HK-2 (cell line): ENCODE measurements around the gene RGS6.

Experiments
- DNase-seq: peaks from one replicate; pipeline ENCODE4 v3.0.0-alpha.2; 2018; ENCODE audit not compliant: unreplicated experiment

Gene RGS6

DNA sequence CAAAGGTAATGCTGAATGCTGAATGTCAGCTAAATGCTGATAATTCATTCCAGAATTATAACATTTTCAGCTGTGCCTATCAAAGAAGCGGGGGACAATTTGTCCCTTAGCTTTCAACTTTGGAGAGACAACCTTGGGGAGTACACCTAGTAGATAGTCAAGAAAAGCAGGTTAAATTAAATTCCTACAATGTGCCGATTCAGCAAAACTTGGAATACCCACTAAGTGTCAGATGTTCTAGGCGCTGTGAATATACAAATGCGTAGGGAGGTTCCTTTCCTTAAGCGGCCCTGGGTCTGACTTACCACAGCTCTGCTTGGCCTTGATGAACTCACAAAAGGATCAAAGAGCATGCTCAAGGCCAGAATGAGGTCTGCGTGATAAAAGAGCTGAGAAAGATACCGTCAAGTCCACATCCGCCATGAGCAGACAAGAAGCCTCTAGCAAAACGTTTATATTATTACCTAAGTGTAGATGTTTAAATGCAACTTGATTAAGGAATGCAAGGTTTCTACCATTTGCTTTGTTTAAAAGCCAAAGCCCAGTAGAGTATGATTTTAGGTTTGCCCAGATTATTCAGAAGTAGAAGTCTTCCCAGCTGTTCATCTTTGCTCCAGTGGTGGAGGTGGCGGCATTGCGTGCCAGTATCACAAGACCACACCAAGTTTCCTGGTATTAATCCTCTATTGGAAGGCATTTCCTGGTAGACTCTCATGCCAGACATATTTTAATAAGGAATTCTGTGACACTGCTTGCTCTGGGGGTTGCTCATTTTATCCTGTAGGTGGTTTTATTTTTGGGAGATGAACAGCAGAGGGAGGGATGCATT lies 593.1 kb downstream of the RGS6 start:
- no peak for DNase-seq

DNA sequence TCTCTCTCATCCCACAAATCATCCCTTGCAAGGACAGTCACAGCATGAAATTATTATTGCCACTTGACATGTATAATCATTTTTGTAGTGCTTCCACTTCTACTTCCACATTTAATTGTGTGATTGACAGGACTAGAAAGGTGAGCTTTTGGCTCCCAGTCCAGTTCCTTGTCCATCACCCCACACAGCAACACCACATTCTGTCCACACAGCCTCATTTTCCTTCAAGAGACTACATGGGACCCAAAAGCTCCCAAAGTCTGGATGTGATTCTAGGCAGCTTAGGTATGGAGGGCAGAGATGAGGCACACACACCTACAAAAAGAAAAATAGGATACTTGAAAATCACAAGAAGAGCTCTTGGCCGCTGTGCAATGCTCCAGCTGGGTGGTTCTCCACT lies 595.4 kb downstream of the RGS6 start:
- no peak for DNase-seq

- DNase-seq, result no peak
Observed at GRCh38 chr14:72528059-72528862, 596.0 kb downstream of the RGS6 start.

GRCh38 chr14:72528863-72529175 lies 596.6 kb downstream of the RGS6 start:
- no peak for DNase-seq

- DNase-seq, result no peak
Observed at GRCh38 chr14:72532686-72533454, 600.6 kb downstream of the RGS6 start.

DNA sequence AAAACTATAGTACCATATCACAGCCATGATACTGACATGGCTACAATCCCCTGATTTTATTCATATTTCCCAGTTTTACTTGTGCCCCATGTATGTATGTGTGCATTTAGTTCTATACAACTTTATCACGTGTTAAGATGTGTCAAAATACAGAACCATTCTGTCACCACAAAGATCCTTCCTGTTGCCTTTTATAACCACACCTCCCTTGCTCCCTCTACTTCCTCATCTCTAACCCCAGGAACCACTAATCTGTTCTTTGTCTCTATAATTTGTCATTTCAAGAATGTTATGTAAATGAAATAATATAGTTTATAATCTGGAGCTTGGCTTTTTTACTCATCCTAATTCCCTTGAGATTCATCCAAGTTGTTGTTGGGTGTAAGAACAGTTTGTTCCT lies 603.3 kb downstream of the RGS6 start:
- DNase-seq, result no peak

DNA sequence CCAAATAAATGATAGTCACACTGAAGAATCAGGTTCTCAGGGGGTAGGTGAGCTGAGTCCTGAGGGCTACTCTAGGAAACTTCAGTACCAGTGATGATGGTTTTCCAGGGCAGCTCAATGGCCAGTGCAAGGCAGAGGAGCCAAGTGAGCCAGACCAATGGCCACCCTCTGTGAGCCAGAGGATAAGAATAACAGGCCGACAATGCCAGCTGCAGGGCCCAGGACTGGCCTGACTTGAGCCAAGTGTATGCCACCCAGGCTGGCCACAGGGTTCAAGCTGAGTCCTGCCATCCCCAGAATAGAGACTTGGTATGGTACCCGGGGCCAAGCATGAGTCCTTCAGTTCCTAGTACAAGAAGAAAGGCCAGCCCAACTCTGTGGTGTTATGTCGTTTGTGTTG lies 606.2 kb downstream of the RGS6 start:
- DNase-seq, result no peak

DNA sequence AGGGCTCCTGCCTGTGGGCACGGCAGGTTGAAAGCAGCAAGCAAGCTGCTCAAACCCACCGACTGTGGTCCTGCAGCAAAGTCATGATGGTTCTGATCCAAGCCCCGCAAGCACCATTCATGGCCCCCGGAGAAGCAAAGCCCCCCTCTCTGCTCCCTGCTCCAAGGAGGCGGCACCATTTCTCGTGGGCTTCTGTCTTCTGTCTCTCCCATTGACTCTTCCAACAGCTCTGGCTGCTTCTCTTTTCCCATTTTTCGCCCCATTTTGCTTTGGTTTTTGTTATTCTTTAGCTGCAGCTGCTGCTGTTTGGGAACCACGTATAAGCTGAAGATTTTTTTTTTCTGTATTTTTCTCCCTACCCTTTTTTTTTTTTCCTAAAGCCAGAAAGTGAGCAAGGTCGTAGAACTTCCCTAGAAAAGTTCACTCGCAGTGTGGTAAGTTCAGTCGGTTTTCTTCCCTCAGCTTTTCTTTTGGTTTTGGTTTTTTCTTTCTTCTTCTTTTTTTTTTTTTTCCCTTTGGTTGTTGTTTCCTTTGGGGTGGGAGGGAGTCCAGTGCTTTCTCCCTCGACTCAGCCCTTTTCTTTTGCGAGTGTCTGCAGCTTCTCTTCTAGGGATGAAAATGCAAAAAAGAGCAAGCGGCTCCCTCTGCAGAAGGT lies 607.6 kb downstream of the RGS6 start:
- DNase-seq, result no peak

DNA sequence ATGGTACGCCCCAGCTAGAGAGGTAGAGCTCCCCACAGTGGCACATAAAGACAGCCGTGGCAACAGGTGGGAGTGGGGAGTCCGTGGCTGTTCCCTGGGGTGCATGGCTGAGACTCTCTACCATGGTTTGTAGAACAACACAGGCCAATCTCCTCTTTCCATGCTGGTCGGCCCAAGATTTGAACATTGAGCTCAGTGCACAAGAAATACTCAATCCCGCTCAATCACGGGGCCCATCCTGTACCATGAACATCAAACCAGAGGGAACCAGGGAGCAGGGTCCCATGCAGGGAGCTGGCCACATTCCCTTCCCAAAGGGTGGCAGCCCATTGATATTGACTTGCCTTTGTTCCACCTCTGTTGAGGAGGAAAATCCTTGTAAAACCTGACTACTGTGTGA lies 608.6 kb downstream of the RGS6 start:
- no peak for DNase-seq

DNA sequence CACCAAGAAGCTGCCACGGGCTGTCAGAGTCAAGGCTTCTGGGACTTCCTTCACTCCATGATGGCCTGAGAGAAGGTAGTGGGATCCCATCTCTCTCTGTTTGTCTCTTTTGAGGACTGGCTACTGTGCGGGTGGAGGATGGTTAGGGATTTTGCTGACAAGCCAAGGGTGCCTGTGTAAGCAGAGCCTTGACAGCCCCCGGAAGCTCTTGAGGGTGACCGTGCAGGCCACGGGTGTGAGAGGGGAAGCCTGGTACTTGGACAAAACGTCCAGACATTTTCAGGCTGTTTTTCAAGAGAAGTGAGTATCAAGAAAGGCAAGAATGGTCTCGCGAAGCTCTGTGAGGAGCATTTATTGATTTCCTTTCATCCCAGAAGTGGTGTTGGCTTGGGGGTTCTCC lies 609.3 kb downstream of the RGS6 start:
- no peak for DNase-seq

- DNase-seq, result no peak
Observed at GRCh38 chr14:72543341-72543740, 611.1 kb downstream of the RGS6 start.

GRCh38 chr14:72544615-72545387 lies 612.6 kb downstream of the RGS6 start:
- no peak for DNase-seq

DNA sequence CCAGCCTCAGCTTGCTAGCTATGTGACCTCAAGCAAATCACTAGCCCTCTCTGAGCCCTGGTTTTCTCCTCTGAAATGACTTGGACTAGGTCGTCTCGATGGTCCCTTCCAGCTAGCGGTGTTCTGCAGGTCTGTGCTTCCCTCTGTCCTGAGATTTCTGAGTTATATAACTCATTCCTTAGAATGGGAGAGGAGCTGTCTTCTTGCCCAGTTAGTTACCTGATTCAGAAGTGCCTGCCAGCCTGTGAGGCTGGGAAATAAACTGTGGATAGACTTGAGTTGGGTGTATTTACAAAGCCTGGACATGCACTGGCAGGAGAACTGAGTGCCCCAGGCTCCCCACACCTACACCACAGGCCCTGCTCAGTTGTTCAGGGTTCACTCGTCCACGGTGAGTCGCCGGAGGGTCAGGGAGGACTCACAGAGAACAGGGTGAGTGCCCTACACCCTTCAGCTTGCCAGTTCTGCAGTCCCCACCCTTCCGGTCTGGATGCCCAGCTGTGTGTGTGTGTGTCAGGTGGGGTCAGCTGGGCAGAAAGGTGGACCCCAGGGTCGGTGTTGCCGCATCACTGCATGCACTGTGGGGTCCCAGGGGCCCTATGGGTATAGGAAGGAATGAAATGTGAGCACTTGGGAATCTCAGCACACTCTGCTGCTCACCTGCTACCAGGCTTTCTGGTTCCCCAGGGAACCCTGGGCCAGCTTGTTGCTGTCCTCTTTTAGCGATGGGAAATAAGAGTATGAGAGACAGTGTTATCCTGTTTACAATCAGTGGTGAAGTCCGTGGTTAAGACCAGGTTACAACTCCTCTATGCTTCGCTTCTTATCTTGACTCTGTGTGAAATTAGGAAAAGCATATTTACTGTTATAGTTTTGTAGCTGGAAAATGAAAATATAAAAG lies 613.4 kb downstream of the RGS6 start:
- no peak for DNase-seq

DNA sequence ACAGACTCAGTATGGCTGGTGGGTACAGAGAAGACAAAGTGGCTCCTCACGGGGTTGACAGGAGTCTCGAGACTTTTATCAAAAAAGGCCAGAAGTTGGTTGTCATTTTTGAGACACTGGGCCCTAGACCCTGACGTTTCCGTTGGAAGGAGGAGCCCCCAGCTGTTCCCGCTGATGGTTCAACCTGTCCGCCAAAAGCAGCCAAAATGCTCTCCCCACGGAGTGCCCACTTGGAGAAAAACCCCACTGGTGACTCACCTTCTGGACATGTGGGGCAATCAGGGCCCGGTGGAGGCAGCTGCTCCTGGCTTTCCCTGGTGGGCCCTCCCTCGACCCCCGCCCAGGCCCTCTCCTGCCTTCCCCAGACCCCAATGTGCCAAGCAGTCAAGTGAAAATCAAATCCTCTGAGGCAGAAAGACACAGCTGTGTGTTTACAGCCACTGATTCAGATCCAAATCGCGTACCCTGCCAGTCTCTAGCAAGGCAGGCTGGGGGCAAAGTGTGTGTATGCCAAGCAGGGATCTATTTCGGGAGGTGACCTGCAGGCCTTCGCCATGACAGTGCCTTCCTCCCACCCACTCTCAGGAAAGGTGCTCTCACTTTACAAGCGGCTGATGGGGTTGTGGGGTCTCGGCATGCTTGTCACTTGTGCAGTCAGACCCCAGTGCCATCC lies 614.3 kb downstream of the RGS6 start:
- no peak for DNase-seq

GRCh38 chr14:72547999-72548398 lies 615.8 kb downstream of the RGS6 start:
- no peak for DNase-seq

GRCh38 chr14:72549026-72549425 lies 616.8 kb downstream of the RGS6 start:
- no peak for DNase-seq

- DNase-seq, result no peak
Observed at GRCh38 chr14:72549854-72550253, 617.6 kb downstream of the RGS6 start.

DNA sequence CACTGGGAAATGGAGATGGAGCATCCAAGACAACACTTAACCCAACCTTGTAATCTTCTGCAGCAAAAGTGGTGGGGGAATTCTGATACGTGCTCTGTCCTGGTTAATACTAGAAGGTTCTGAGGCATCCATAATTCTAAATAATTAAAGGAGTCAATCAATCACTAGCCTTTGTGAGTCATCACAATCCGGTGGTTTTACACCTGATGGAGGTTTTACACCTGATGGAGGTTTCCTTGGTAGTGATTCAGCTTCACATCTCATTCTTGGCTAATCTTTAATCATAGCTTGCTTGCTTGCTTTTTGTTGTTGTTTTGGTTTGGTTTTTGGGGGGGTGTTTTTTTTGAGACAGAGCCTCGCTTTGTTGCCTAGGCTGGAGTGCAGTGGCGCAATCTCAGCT lies 618.3 kb downstream of the RGS6 start:
- DNase-seq, result no peak

DNA sequence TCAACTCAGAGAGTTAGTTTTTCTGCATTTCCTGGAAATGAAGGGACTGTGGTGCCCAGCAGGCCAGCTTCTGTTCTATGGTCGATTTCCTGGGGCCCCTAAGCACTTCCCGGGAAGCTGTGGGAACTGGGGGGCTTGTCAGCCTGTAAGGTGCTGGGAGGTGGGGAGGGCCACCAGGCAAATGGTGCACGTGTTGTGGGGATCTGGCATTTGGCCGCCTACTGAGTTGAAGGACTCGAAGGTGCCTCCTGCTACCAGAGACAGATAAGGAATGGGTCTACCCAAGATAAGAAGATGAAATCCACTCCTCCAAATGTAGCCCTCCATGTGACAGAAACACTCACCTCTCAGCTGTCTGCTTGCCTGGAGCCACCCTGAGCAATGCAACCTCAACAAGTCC lies 620.0 kb downstream of the RGS6 start:
- DNase-seq, result no peak

DNA sequence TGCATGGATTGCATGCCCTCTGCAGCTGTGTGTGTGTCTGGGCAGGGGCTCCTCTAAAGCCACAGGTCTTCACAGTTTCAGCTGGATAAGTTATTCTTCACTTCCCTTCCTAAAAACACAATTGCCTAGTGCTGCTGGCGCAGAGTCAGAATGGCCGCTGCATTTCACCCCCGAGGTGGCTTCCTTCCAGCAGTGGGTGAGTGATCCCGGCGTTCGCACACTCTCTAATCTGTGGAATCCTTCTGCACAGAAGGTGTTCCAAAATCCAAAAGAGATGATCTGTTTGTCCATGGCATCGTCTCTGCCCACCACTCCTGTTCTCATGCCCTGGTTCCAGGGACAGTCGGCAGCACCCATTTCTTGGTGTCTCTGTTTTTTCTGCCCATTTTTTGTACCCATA lies 620.9 kb downstream of the RGS6 start:
- DNase-seq, result no peak
